Activated CD8-positive, alpha-beta memory T cell treated with anti-CD3 and anti-CD28 coated beads for 36 hours (primary cell): Measurements from ENCODE around the gene FXYD6. TPM values are rescaled to one million over a fixed set of nuclear protein-coding genes. Genes with fewer than 3 reads are reported as not detected.

ENCODE experiments used
- CTCF ChIA-PET: fragments of 350-600 bp; sonication (Branson Sonifier 250); formaldehyde crosslinking; loops from one replicate; lab custom pipeline; 2021; ENCODE audit warnings: antibody characterized with exemption; lab: Charles Lee
- POLR2A ChIA-PET: fragments of 350-600 bp; sonication (Branson Sonifier 250); formaldehyde crosslinking; loops from one replicate; lab custom pipeline; 2021; ENCODE audit warnings: antibody characterized with exemption; lab: Charles Lee
- total RNA-seq, 2 experiments: library from RNA; stranded (reverse); gene quantifications; one replicate each; pipeline ENCODE4 v1.2.3, GENCODE V29; 2021

Gene FXYD6
- total RNA-seq, 2 experiments from 2014 or later: 0.10 TPM; not detected in 1

GRCh38 chr11:117839936-117840813 lies 36.3 kb downstream of the FXYD6 start:
- ChIA-PET CTCF (interaction anchor here (1.4 kb wide), 1 partner anchor 107 kb away, joined by 8 read pairs; no protein-coding TSS in a partner anchor), POLR2A (no interaction called here)

- CTCF ChIA-PET: no interaction called here
- POLR2A ChIA-PET: no interaction called here
Observed at GRCh38 chr11:117839380-117839881, 37.0 kb downstream of the FXYD6 start.

- CTCF ChIA-PET: interaction anchor here (0.9 kb wide), 1 partner anchor 108 kb away, joined by 7 read pairs; no protein-coding TSS in a partner anchor
Observed at GRCh38 chr11:117838901-117839300, 37.6 kb downstream of the FXYD6 start.

GRCh38 chr11:117837791-117838190 lies 38.7 kb downstream of the FXYD6 start:
- CTCF ChIA-PET: no interaction called here
- POLR2A ChIA-PET: no interaction called here

More at GRCh38 chr11:117838901-117839300, 37.6 kb downstream of the FXYD6 start:
- POLR2A ChIA-PET: no interaction called here

- CTCF ChIA-PET: no interaction called here
- POLR2A ChIA-PET: no interaction called here
Observed at GRCh38 chr11:117837070-117837776, 39.2 kb downstream of the FXYD6 start.

GRCh38 chr11:117836077-117836960 lies 40.1 kb downstream of the FXYD6 start:
- POLR2A ChIA-PET: no interaction called here

GRCh38 chr11:117835576-117835975 lies 40.9 kb downstream of the FXYD6 start:
- POLR2A ChIA-PET: no interaction called here
- CTCF ChIA-PET: interaction anchor here (0.7 to 2.3 kb wide), 4 partner anchors 9 to 218 kb away, joined by 3 to 8 read pairs (median 6); no protein-coding TSS in a partner anchor

More at GRCh38 chr11:117836077-117836960, 40.1 kb downstream of the FXYD6 start:
- CTCF ChIA-PET: interaction anchor here (0.7 to 2.3 kb wide), 3 partner anchors 110 to 217 kb away, joined by 5 to 8 read pairs (median 8); no protein-coding TSS in a partner anchor

- CTCF ChIA-PET: interaction anchor here (1.0 to 2.8 kb wide), 7 partner anchors 9 to 336 kb away, joined by 3 to 8 read pairs (median 4); no protein-coding TSS in a partner anchor
- POLR2A ChIA-PET: no interaction called here
Observed at GRCh38 chr11:117834838-117835443, 41.5 kb downstream of the FXYD6 start.

- ChIA-PET CTCF (interaction anchor here (1.0 to 5.4 kb wide), 9 partner anchors 10 to 336 kb away, joined by 3 to 25 read pairs (median 4); no protein-coding TSS in a partner anchor), POLR2A (no interaction called here)
Observed at GRCh38 chr11:117834068-117834810, 42.2 kb downstream of the FXYD6 start.

GRCh38 chr11:117833401-117833891 lies 43.0 kb downstream of the FXYD6 start:
- POLR2A ChIA-PET: no interaction called here
- CTCF ChIA-PET: interaction anchor here (1.0 to 5.4 kb wide), 6 partner anchors 10 to 220 kb away, joined by 3 to 25 read pairs (median 6); no protein-coding TSS in a partner anchor

GRCh38 chr11:117832511-117832910 lies 43.9 kb downstream of the FXYD6 start:
- POLR2A ChIA-PET: no interaction called here
- CTCF ChIA-PET: interaction anchor here (0.5 to 5.4 kb wide), 6 partner anchors 11 to 221 kb away, joined by 3 to 25 read pairs (median 5); no protein-coding TSS in a partner anchor

- POLR2A ChIA-PET: interaction anchor here (0.7 kb wide), 1 partner anchor 168 kb away, joined by 3 read pairs; no protein-coding TSS in a partner anchor
- CTCF ChIA-PET: interaction anchor here (1.0 to 5.4 kb wide), 5 partner anchors 10 to 221 kb away, joined by 3 to 25 read pairs (median 7); no protein-coding TSS in a partner anchor
Observed at GRCh38 chr11:117831661-117832415, 44.6 kb downstream of the FXYD6 start.

- POLR2A ChIA-PET: no interaction called here
- CTCF ChIA-PET: interaction anchor here (1.0 to 5.4 kb wide), 7 partner anchors 12 to 222 kb away, joined by 3 to 25 read pairs (median 3); no protein-coding TSS in a partner anchor
Observed at GRCh38 chr11:117830674-117831351, 45.6 kb downstream of the FXYD6 start.

- POLR2A ChIA-PET: no interaction called here
- CTCF ChIA-PET: interaction anchor here (0.6 to 5.4 kb wide), 6 partner anchors 12 to 322 kb away, joined by 3 to 25 read pairs (median 3); partner anchors contain the start of gene SCN4B
Observed at GRCh38 chr11:117830072-117830471, 46.4 kb downstream of the FXYD6 start.

- ChIA-PET CTCF (interaction anchor here (5.4 kb wide), 1 partner anchor 21 kb away, joined by 25 read pairs; no protein-coding TSS in a partner anchor), POLR2A (no interaction called here)
Observed at GRCh38 chr11:117829369-117829725, 47.1 kb downstream of the FXYD6 start.
